Mesendoderm (in vitro differentiated cells): ENCODE measurements around the gene SYVN1.
A peak's percentile ranks its signal among the peaks of the same experiment; 100 is the strongest.

Experiments used
- DNase-seq: peaks from one replicate; pipeline ENCODE4 v3.0.0; 2013
- H2AK5ac ChIP-seq: 2 replicates; pipeline ENCODE4 v1.6.1; 2013; ENCODE audit warnings: low read length, inconsistent platforms
- H2BK120ac ChIP-seq: 2 replicates; pipeline ENCODE4 v1.6.1; 2013; ENCODE audit warnings: low read depth, mild to moderate bottlenecking, low read length, moderate library complexity, mixed read lengths
- H2BK15ac ChIP-seq: replicated peaks from 2 replicates; pipeline ENCODE4 v1.6.1; 2013; ENCODE audit warnings: low read depth, mild to moderate bottlenecking, moderate library complexity
- H2BK5ac ChIP-seq: 2 replicates; pipeline ENCODE4 v1.6.1; 2013; ENCODE audit warnings: low read length, inconsistent platforms
- H3K18ac ChIP-seq: 2 replicates; pipeline ENCODE4 v1.6.1; 2013; ENCODE audit warnings: mild to moderate bottlenecking, low read length, mixed read lengths
- H3K23ac ChIP-seq: one replicate; pipeline ENCODE4 v1.6.1; 2013; ENCODE audit warnings: low read length
- H3K27ac ChIP-seq: 2 replicates; pipeline ENCODE4 v1.5.1; 2013; ENCODE audit warnings: low read depth, mild to moderate bottlenecking, inconsistent platforms, low read length, moderate library complexity
- H3K27me3 ChIP-seq: 2 replicates; pipeline ENCODE4 v1.6.1; 2013; ENCODE audit warnings: low read length, control low read depth, mild to moderate bottlenecking, inconsistent platforms; ENCODE audit not compliant: insufficient read depth, poor library complexity
- H3K36me3 ChIP-seq: 2 replicates; pipeline ENCODE4 v1.6.1; 2013; ENCODE audit warnings: low read length, inconsistent platforms; ENCODE audit not compliant: control insufficient read depth, insufficient read depth
- H3K4ac ChIP-seq: one replicate; pipeline ENCODE4 v1.6.1; 2013; ENCODE audit warnings: low read depth, mild to moderate bottlenecking, low read length, moderate library complexity
- H3K4me1 ChIP-seq: 2 replicates; pipeline ENCODE4 v1.6.1; 2013; ENCODE audit warnings: low read depth, low read length, inconsistent platforms; ENCODE audit not compliant: control insufficient read depth
- H3K4me2 ChIP-seq: 2 replicates; pipeline ENCODE4 v1.6.1; 2013; ENCODE audit warnings: low read length
- H3K4me3 ChIP-seq: 2 replicates; pipeline ENCODE4 v1.5.1; 2013; ENCODE audit warnings: mild to moderate bottlenecking, low read length
- H3K56ac ChIP-seq: one replicate; pipeline ENCODE4 v1.6.1; 2013; ENCODE audit warnings: low read length
- H3K79me1 ChIP-seq: 2 replicates; pipeline ENCODE4 v1.6.1; 2013; ENCODE audit warnings: low read length, inconsistent platforms
- H3K79me2 ChIP-seq: 2 replicates; pipeline ENCODE4 v1.6.1; 2013; ENCODE audit warnings: mild to moderate bottlenecking, low read length; ENCODE audit not compliant: control insufficient read depth, insufficient read depth
- H3K9ac ChIP-seq: 2 replicates; pipeline ENCODE4 v1.6.1; 2013; ENCODE audit warnings: low read length, inconsistent platforms
- H4K5ac ChIP-seq: one replicate; pipeline ENCODE4 v1.6.1; 2013; ENCODE audit warnings: low read length
- H4K8ac ChIP-seq: one replicate; pipeline ENCODE4 v1.6.1; 2013; ENCODE audit warnings: low read depth, mild to moderate bottlenecking, control low read depth, low read length, moderate library complexity
- WGBS: extraction: QIAGEN DNeasy Blood & Tissue Kit; methylation state at CpG from one replicate; pipeline ENCODE4 v1.1.7; 2013; ENCODE audit warnings: low lambda C conversion rate, missing lambda C conversion rate; ENCODE audit not compliant: insufficient coverage; ENCODE audit errors: extremely low coverage; 5-methylcytosine and 5-hydroxymethylcytosine counted together

SYVN1 gene

GRCh38 chr11:65095974-65096806, 38.1 kb downstream of the SYVN1 start, which contains the start of gene VPS51:
Gene VPS51, plus strand, starts transcription at chr11:65096214. Its CDS starts 37 bp downstream, at chr11:65096251.
- peak within 1 kb of the TSS; percentile 66 for H3K9ac ChIP-seq
- peak within 1 kb of the TSS; percentile 65 for H3K4me3 ChIP-seq
- WGBS = no CpG with 5 or more reads among the region's 52 CpGs

GRCh38 chr11:65095427-65095826, 38.9 kb downstream of the SYVN1 start:
- no peak for DNase-seq
- no peak overlapping the region for H3K4me2 ChIP-seq
- H2BK5ac ChIP-seq = no peak overlapping the region
- peaks cover 5% of the 10 kb centered on the region for H3K79me1 ChIP-seq
- peaks cover 3% of the 10 kb centered on the region for H3K4me1 ChIP-seq
- WGBS = no CpG with 5 or more reads among the region's 22 CpGs
- H3K79me2 ChIP-seq = peaks cover 3% of the 10 kb centered on the region
- H2BK15ac ChIP-seq = no peak overlapping the region
- no peak overlapping the region for H3K23ac ChIP-seq
- H3K9ac ChIP-seq = peak overlapping the region; percentile 27
- H3K18ac ChIP-seq = no peak overlapping the region
- H2BK120ac ChIP-seq = no peak overlapping the region
- H4K5ac ChIP-seq = no peak overlapping the region
- H3K4me3 ChIP-seq = no peak overlapping the region
- H3K4ac ChIP-seq = peak overlapping the region; percentile 8
- no peaks in the 10 kb centered on the region for H3K27me3 ChIP-seq
- no peak overlapping the region for H2AK5ac ChIP-seq
- peak overlapping the region; percentile 47 for H3K56ac ChIP-seq
- peak overlapping the region; percentile 95 for H4K8ac ChIP-seq
- peaks cover 2% of the 10 kb centered on the region for H3K36me3 ChIP-seq
- H3K27ac ChIP-seq = no peak overlapping the region

More at GRCh38 chr11:65095974-65096806, 38.1 kb downstream of the SYVN1 start, which contains the start of gene VPS51:
- H3K23ac ChIP-seq = no peak within 1 kb of the TSS
- peak within 1 kb of the TSS; percentile 95 for H4K8ac ChIP-seq
- H3K36me3 ChIP-seq = peaks cover 2% of the 10 kb centered on the region
- H4K5ac ChIP-seq = no peak within 1 kb of the TSS
- no peak within 1 kb of the TSS for H3K27ac ChIP-seq
- H2AK5ac ChIP-seq = no peak within 1 kb of the TSS
- peak within 1 kb of the TSS; percentile 28 for H3K4me2 ChIP-seq
- no peak within 1 kb of the TSS for H2BK5ac ChIP-seq
- peak within 1 kb of the TSS; percentile 8 for H3K4ac ChIP-seq
- peaks cover 3% of the 10 kb centered on the region for H3K4me1 ChIP-seq
- no peak within 1 kb of the TSS for H3K18ac ChIP-seq
- DNase-seq = peak; percentile 96
- no peak within 1 kb of the TSS for H2BK15ac ChIP-seq
- H3K79me2 ChIP-seq = peaks cover 3% of the 10 kb centered on the region
- H2BK120ac ChIP-seq = no peak within 1 kb of the TSS
- peak within 1 kb of the TSS; percentile 78 for H3K56ac ChIP-seq
- H3K27me3 ChIP-seq = no peaks in the 10 kb centered on the region
- H3K79me1 ChIP-seq = peaks cover 5% of the 10 kb centered on the region

GRCh38 chr11:65090628-65091027, 43.7 kb downstream of the SYVN1 start:
- no CpG with 5 or more reads among the region's 4 CpGs for WGBS
- Histone ChIP-seq H3K9ac (no peak overlapping the region), H3K27me3 (no peaks in the 10 kb centered on the region), H2BK5ac (no peak overlapping the region), H3K56ac (no peak overlapping the region), H3K36me3 (no peaks in the 10 kb centered on the region), H3K4me3 (no peak overlapping the region), H3K4me1 (no peaks in the 10 kb centered on the region), H3K4me2 (no peak overlapping the region), H3K27ac (no peak overlapping the region), H2BK120ac (no peak overlapping the region), H2AK5ac (no peak overlapping the region), H3K18ac (no peak overlapping the region), H2BK15ac (no peak overlapping the region), H4K5ac (no peak overlapping the region), H3K79me1 (no peaks in the 10 kb centered on the region), H3K79me2 (no peaks in the 10 kb centered on the region), H3K23ac (no peak overlapping the region), H3K4ac (no peak overlapping the region), H4K8ac (no peak overlapping the region)
- no peak for DNase-seq

GRCh38 chr11:65089621-65090020, 44.7 kb downstream of the SYVN1 start:
- Histone ChIP-seq H3K27me3 (no peaks in the 10 kb centered on the region), H3K4me1 (no peaks in the 10 kb centered on the region), H3K18ac (no peak overlapping the region), H3K79me1 (peaks cover 5% of the 10 kb centered on the region), H2BK120ac (no peak overlapping the region), H3K56ac (no peak overlapping the region), H3K4me3 (no peak overlapping the region), H2BK15ac (no peak overlapping the region), H3K9ac (no peak overlapping the region), H3K4me2 (no peak overlapping the region), H2BK5ac (no peak overlapping the region), H4K5ac (no peak overlapping the region), H2AK5ac (no peak overlapping the region), H3K36me3 (no peaks in the 10 kb centered on the region), H3K4ac (no peak overlapping the region), H3K27ac (no peak overlapping the region), H3K23ac (no peak overlapping the region), H4K8ac (no peak overlapping the region), H3K79me2 (no peaks in the 10 kb centered on the region)
- DNase-seq = no peak
- no CpG with 5 or more reads among the region's 4 CpGs for WGBS

- H3K4ac ChIP-seq = no peak overlapping the region
- no peaks in the 10 kb centered on the region for H3K36me3 ChIP-seq
- no peak overlapping the region for H4K8ac ChIP-seq
- H3K79me2 ChIP-seq = peaks cover 10% of the 10 kb centered on the region
- no peak overlapping the region for H2AK5ac ChIP-seq
- no peaks in the 10 kb centered on the region for H3K27me3 ChIP-seq
- no peak overlapping the region for H3K56ac ChIP-seq
- no peak overlapping the region for H3K23ac ChIP-seq
- H3K27ac ChIP-seq = no peak overlapping the region
- DNase-seq = no peak
- no CpG with 5 or more reads among the region's 15 CpGs for WGBS
- no peak overlapping the region for H3K18ac ChIP-seq
- H2BK5ac ChIP-seq = no peak overlapping the region
- no peak overlapping the region for H3K4me3 ChIP-seq
- no peak overlapping the region for H2BK15ac ChIP-seq
- no peak overlapping the region for H3K4me2 ChIP-seq
- H2BK120ac ChIP-seq = no peak overlapping the region
- no peak overlapping the region for H4K5ac ChIP-seq
- no peak overlapping the region for H3K9ac ChIP-seq
- H3K79me1 ChIP-seq = peaks cover 14% of the 10 kb centered on the region
- H3K4me1 ChIP-seq = peaks cover 2% of the 10 kb centered on the region
Observed at GRCh38 chr11:65087827-65088226, 46.5 kb downstream of the SYVN1 start.
